A673 (cell line): ENCODE results near the gene UBA1.

Source experiments
- EZH2 ChIP-seq: fragments of 200-600 bp; sonication (generic); IDR thresholded peaks from 2 replicates; pipeline ENCODE4 v1.6.1; 2017; ENCODE audit warnings: borderline replicate concordance, low read depth, mild to moderate bottlenecking, mixed read lengths, antibody characterized with exemption, low read length; ENCODE audit not compliant: poor library complexity, severe bottlenecking
- TF ChIP-seq, protein P1 (sequence below): fragments of 300-800, 200-600 bp; sonication (generic); conservative IDR thresholded peaks from 2 replicates; pipeline ENCODE4 v1.5.1; 2017; ENCODE audit warnings: low read depth, mild to moderate bottlenecking, antibody characterized with exemption, low read length, moderate library complexity, mixed read lengths

DNA sequence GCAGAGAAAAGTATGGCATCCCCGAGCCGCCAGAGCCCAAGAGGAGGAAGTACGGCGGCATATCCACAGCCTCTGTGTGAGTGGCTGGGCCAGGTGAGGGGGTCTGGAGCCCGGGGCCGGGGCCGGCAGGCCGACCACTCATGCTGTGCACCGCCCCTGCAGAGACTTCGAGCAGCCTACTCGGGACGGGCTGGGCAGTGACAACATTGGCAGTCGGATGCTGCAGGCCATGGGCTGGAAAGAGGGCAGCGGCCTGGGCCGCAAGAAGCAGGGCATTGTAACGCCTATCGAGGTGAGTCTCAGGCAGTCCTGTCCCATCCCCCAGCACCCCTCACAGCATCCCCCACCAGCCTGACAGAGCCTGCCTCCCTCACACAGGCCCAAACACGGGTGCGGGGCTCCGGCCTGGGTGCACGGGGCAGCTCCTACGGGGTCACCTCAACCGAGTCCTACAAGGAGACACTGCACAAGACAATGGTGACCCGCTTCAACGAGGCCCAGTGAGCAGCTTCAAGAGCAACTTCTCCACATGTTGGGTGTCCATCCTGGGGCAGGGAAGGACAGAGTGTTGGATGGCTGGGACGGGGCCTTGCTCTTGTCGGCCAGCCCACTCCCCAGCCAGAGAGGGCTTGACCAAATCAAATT lies 7.4 kb upstream of the UBA1 start:
- TF ChIP-seq, protein P1, sequence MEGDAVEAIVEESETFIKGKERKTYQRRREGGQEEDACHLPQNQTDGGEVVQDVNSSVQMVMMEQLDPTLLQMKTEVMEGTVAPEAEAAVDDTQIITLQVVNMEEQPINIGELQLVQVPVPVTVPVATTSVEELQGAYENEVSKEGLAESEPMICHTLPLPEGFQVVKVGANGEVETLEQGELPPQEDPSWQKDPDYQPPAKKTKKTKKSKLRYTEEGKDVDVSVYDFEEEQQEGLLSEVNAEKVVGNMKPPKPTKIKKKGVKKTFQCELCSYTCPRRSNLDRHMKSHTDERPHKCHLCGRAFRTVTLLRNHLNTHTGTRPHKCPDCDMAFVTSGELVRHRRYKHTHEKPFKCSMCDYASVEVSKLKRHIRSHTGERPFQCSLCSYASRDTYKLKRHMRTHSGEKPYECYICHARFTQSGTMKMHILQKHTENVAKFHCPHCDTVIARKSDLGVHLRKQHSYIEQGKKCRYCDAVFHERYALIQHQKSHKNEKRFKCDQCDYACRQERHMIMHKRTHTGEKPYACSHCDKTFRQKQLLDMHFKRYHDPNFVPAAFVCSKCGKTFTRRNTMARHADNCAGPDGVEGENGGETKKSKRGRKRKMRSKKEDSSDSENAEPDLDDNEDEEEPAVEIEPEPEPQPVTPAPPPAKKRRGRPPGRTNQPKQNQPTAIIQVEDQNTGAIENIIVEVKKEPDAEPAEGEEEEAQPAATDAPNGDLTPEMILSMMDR = no peak
- no peak for TF ChIP-seq EZH2
